Cerebellar cortex (tissue), 1 donor: ENCODE results near the gene ST6GAL2.

ENCODE experiments used
- DNase-seq: peaks from one replicate; pipeline ENCODE4 v3.0.0-alpha.2; 2015; ENCODE audit warnings: low spot score

ST6GAL2 gene

DNA sequence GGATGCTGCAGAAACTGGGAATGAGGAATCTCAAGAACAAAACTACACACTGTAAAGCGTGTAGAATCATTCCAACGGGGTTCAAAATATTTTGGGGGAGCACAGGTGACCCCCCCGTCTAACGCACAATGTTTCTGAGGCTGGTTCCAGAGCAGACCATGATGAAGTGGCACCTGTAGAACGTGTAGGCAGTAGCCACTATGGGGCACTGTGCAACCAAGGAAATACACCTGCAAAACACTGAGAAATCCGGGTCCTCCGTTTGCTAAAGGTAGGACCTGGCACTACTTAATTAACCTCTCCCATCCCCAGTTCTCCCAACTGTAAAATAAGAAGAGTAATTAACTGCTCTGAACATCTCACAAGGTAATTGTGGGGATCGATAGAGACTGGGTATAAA is 22.6 kb downstream of the ST6GAL2 start:
- no peak for DNase-seq

DNA sequence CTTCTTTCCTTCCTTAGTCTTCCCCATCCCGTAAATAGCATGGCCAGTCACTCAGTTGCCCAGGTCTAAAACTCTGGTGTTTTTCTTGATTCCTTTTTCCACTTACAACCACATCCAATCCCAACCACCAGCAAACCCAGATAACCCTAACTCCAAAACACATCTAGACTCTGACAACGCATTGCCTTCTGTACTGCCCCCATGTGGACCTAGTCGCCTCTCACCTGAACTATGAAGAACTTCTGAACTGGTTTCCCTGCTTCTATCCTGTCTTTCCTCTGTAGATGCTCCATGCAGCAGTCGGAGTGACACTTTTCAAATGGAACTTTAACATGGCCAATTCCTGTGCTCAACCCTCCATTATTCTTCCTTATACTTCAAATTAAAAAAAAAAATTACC is 26.5 kb downstream of the ST6GAL2 start:
- no peak for DNase-seq

DNA sequence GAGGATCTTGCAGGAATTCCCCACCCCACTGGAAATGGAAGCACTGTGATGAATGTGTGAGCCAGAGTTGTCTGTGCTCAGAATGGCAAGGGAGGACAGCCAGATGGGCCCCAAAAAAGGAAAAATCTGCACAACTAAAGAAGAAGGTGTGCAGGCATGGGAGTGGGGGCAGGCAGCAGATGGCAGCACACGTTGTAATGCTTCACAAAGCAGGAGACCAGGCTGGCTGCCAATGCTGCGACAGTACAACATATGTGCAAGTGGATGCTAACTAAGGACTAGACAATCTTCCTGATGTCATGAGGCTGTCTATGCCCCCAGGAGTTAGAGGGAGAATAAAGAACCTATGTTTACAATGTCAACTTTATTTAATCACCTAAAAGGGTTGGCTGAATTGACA is 27.2 kb downstream of the ST6GAL2 start:
- no peak for DNase-seq

DNA sequence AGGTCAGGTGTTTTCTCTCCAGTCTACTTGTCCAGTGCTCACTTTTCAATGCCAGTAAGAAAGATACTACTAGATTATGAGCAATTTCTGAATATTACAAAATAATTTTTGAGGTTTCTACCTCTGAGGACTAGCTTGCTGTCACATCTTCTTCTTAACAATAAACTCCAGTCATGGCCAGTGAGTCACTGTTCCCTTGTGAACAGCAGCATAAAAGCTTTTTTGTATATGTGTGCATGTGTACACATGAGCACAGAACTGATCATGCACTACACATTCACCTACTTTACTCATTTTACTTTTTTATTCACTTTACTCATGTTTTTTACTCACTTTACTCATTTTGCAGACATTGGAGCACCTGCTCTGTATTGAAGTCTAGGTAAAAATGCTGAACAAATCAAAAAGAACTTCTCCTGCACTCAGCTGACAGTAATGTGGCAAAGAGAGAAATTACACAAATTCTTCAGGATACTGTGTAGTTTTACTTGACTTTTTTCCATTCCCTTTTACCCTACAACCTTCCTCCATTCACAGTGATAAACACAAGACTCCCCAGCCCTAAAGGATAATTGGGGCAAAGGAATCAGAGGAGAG is 28.0 kb downstream of the ST6GAL2 start:
- no peak for DNase-seq

DNA sequence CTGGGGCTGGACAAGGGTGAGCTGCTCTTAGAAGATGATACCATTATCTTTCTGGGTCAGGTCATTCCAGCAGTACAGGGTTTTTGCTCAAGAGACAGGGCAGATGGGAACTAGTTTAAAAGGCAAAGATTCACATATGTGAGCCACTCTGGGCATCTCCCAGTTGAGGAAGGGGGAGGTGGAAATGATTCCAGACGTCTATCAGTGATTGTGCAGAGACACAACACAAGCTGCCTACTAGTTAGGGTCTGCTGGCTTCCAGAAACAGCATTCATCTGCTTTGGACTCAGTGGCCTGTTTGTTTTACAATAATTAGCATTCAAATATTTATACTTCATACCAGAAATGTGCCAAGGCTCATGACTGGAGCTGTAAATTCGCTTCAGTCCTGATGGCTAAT is 32.3 kb downstream of the ST6GAL2 start:
- no peak for DNase-seq

DNA sequence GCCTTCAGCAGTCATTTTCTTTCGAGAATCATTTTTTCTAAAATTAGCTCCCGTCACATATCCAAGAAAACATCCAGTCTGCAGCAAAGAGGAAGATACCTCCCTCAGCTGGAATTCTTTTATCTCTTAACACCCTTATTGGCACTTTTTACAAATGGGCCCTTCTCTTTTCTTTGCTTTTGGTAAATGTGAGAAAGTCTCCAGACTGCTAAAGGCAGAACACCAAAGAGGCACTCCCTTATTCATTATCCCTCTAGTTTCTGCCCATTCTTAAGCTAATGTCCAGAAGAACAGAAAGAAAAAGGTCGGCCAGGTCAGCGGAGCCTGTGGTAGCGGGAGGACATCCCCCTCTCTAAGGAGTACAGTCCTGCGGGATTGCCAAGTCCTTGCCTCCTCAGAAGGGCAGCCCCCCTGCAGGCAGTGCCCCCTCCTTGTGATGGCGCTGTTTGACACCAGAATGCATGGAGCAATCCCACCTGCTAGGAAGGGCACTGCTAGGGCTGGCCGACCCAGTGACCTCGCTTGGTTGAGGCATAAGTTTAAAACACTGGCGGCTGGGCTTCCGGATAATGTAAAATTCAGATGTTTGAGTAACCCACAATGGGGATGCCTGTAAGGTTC is 34.0 kb downstream of the ST6GAL2 start:
- DNase-seq: no peak

DNA sequence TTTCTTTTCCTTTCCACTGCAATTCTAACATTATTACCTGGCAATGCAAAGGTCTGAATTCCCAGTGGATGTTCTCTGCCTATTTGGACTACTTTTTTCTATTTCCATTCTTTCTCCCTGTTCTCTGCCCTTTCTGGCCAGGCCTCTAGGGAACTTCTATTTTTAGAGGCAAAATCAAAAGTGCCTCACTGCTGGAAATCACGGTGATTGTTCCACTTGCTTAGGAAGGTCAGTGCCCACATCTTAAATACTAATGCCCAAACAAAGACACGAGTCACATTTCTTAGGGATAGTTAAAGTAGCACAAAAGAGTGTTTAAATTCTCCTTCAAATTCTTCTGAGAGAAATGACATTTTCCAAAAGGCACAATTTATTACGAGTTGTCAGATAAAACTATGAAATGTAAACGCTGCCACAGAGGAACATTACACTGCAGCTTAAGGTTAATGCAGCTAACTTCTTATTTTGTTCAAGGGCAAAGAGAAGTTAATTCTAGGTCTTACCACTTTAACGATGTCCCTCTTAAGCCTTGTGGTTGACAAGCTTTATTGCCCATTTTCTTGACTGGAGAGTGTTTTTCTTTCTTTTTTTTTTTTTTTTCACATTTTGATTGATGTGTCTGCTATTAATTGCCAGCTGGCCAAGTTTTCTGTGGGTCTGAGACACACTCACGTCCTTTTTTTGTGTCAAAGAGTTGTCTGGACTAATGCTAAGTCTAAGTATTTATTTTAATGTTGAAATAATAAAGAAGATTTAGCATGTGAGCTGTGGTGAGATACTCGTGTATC is 34.7 kb downstream of the ST6GAL2 start:
- no peak for DNase-seq

DNA sequence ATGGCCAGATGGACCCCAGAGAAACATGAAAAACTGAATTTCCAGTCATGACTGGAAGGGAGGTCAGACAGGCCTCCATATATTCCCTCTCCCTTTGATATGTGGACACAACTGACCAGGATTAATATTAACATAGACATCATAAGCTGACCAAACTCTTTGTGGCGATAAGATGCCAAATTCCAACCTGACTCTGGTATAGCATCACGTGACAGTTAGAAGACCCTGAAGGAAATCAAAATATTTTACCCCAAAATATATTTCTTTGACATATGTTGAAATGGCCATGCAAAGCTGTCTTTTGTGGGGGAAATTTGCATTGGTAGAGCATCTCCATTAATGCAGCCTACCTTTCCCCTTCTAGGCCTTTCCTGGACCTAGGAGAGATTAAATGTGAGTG is 36.7 kb downstream of the ST6GAL2 start:
- no peak for DNase-seq

DNA sequence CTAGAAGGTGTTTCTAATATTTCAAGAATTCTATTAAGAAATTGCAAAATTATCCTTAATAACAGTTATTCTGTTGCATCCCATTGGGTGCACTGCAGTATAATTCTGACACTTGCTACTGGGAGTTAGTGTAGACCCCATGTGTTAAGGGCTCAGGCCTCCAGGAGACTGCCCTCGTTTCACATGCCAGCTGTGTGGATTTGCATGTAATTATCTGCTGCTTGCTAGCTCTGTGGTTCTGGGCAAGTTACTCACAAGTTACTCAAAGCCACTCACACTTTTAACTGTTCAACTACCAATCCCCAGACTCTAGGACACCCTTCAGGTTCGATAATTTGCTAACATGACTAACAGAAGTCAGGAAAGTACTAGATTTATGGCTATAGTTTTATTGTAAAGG is 38.6 kb downstream of the ST6GAL2 start:
- DNase-seq: no peak

DNA sequence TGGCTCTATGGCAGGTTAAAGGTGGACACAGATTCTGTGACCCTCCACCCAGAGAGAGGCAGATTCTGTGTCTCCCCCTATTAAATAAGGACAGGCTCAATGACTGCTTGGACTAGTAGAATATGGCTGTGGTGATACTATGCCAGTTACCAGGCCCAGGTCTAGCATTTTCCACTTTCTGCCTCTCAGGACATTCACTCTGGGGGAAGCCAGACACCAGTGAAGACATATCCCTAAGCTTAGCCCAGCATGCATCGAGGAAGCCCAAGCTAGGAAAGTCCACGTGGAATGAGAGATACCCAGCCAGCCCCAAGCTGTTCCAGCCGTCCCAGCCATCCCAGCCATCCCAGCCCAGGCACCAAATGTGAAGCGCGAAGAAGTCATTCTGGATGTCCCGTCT is 40.3 kb downstream of the ST6GAL2 start:
- DNase-seq: no peak

DNA sequence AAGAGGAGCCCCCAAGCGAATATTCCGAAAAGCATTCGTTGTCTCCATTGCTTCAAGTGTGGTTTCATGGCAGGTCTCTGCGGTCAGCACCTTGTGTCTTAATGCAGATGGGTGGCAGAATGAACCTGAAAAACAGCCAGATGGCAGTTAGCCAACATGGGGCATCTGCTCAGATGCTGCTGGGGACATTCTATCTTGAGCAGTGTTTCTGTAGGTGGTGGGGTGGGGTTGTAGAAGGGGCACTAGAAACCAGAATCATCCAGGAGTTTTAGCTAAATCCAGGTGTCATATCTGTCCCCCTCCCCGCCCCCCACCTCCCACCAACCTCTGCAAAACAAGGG is 42.1 kb downstream of the ST6GAL2 start:
- DNase-seq: no peak

DNA sequence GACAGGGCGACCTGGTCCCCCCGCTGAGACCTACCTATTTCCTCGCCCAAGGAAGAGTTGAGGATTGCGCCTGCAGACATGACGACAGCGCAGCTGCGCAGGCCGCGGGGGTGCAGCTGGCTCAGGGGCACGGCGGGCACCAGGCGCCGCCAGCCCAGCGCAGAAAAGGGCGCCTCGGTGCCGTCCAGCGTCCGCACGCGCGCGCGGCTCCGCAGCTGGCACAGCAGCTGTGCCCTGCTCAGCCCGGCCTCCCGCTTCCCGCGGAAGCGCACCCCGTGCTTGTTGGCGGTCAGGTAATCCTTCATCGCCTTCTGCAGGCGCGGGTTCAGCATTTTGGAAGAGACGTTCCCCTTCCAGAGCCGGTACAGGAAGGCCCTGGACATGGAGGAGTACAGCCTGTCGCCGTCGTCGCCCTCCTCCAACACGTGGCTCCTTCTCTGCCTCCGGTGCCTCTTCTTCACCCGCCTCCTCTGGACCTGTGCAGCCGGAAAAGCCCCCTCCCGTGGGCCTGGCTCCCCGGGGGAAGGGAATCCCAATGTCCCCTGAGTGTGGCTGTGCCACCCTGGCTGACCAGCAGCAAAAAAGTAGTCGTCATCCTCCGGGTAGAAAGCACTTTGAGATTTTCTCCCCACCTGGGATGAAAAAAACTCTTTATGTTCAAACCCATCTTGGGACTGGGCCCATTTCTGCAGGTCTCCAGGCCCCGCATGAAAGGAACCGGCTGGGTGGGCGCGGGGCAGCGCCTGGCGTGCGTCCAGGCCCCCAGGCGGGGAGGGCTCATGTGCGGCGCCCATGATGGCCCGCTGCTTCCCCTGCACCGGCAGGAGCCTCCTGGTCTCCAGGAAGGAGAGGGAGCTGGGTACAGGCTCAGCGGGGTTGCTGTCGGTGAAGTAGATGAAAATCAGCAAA is 42.7 kb downstream of the ST6GAL2 start:
- DNase-seq: no peak

DNA sequence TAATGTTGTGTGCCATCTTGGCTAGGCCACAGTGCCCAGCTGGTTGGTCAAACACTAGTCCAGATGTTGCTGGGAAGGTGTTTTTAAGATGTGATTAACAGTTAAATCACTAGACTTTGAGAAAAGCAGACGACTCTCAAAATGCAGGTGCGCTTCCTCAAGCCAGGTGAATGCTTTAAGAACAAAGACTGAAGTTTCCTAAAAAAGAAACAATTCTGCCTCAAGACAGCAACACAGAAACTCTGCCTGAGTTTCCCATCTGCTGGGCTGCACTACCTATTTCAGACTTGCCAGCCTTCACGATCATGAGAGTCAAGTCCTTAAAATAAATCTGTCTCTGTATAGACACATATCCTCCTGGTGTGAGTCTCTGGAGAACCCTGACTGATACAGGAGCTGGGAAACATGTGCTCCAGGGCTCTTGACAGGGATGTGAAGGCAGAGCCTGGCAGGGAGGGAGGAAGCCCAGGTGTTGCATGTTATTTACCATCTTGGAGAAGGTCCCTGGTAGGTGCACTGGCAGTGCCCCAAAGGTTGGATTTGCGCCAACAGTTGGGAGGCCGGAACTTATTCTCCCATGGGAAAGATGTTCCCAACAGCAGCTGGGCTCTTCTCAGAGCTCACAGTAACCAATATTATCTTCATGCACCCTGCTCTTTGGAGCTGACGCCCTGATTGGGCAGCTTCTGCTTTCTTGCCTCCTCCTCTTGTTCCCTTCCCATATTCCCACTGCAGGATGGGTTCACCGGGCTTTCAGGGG is 43.9 kb downstream of the ST6GAL2 start:
- no peak for DNase-seq

DNA sequence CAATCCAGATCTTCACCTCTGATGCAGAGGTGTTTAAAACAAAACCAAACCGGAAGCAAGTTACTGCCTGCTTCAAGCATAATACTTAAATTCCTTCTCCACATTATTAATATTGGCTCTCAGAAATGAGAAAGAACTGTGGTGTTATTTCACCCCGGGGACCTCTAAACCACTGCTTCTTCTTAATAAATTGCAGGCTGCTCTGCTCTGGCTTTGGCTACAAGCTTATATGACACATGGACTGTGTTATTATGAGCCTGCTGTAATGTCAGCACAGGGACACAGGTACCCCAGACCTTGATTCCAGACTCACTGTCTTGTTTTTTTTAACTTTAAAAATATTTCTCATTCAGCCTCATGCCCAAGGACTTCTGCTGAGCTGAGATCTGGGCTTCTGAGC is 45.1 kb downstream of the ST6GAL2 start:
- no peak for DNase-seq

DNA sequence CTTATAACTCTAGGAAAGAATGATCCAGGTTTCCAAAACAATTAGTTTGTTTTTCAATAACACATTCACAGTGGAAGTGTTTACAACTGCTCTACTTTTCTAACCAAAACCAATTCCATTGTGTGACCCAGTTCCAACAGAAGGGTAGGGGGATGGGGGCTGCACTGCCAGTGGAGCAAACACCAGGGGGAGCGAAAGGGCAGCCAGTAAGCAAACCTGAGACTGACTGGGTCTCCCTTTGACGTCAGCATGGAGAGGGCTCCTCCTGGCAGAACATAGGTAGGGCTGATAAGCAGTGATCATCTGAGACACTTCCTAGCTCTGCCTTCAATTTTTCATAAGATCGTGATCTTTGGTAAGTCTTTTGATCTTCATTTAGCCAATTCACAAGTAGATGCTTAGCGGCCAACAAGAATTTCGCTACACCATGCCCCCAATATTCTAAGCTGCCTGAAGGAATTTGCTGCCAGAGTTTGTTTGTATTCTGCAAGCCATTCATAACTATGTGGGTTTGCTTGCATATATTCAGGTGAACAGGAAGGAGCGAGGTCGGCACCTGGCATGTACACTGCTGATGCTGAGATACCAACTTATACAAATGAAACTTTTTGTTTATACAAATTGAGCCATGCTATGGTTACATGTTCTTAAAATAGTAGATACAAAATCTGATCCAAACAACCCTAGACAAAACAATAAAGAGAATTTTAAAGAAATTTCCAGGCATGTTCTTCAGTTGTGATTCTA is 45.9 kb downstream of the ST6GAL2 start:
- DNase-seq: no peak

DNA sequence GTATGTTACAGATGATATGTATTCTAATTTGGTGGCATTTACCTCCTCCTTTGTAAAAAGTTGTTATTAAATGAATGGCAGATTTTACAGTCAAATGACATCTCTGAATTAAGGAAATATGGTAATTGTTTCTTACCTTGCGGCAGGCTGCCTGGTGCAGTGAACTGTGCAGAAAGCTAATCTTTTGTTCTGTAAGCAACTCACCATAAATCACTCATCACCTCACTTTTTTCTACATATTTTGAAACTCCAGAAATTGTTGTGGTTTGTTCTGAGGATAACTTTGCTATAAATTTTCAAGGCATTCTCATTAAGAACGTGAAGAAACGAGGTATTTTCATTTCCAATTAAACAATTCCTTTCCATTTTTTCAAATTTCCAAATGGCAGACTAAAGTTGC is 52.7 kb downstream of the ST6GAL2 start:
- no peak for DNase-seq

DNA sequence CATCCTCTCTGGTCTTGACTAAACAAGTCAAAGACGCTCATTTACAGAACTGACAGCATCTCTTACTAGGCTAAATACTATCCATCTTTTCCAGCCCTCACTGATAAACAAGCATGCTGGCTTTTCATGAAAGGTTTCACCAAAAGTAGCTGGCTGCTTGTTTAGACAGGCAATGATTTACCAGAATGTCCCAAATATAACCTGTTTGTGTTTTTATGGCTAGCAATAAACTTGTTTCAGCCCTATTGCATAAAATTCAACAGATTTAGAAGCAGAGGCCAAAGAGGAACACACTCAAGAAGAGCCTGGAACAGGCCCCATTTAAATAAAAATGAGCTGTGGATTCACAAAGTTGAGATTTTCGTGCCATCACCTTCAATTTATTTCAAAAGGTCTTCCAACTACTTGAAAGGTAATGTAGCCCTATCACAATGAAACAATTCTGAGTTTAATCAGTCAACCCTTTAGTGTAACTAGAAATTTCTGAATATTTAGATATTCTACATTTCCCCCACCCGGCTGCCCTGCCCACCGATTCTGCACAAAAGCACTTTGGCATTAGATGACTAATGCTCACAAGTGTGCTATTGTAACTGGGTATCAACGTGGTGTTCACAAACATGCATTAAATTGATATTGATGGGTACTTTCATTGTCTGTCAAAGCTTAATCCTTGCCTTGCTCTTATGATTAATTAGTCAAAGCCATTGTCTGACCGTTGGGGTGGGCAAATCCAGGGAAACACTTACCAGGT is 54.0 kb downstream of the ST6GAL2 start:
- no peak for DNase-seq

DNA sequence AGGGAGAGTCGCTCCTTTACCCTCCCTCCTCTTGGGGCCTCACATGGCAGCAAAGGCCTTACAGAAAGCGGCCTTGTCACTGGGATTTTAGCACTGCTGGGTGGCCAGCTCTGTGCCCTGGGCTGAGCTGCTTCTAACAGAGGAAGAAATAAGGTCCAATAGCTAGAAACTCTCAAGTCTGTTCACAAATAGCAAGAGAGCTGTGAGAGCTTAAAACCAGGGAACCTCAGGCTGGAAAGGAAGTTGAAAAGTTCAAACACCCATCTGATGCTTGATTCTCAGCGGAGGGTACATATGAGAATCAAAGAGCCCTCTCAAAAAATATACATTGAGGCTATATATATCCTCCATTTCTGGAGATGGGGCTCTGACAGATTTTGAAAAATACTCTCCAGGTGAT is 54.7 kb downstream of the ST6GAL2 start:
- no peak for DNase-seq

DNA sequence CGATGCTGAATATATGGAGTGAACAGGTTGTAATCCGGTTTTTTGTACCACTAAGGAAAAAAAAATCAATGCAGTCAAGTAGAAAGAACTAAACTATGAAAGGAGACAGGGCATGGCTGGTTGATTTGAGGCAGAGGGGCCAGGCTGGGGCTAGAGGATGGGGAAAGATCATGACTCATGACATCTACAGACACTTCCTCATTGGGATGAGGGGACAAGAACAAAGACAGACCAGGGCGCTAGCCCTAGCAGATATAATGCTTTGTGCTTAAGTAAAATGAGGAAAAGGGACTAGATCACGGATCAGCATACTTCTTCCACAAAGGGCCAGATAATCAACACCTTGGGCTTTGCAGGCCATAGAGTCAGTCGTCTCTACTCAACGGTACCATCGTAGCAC is 55.8 kb downstream of the ST6GAL2 start:
- no peak for DNase-seq

DNA sequence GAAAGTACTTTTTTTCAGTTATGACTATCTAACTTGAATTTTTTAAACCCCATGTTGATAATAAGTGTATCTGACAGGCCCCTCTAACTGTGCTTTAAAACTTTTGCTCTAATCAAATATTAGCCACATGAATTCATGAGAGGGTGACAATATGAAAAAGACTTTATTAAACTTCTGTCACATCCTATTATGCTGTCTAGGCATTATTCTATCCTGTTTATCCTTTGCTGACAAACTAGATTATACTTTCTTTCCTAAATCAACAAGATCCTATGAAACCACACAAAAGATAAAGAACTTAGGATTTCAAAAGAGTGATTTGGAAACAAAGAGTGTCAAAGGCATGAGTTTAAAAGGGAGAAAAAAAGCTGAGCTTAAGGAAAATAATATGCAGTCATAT is 57.8 kb downstream of the ST6GAL2 start:
- DNase-seq: no peak
